Stomach smooth muscle (tissue), 2 donors: ENCODE measurements around the gene SQOR.
A peak's percentile ranks its signal among the peaks of the same experiment; 100 is the strongest.

Experiments
- H3K27ac ChIP-seq: one replicate; pipeline ENCODE4 v1.7.0; 2013; ENCODE audit warnings: mild to moderate bottlenecking, low read length, inconsistent platforms
- H3K27me3 ChIP-seq, 2 donors: one replicate each; pipeline ENCODE4 v1.7.0; 2013; ENCODE audit warnings: low read length in 2 of 2; ENCODE audit not compliant: insufficient read depth in 2 of 2, control insufficient read depth in 1 of 2
- H3K36me3 ChIP-seq, 2 donors: one replicate each; pipeline ENCODE4 v1.7.0; 2013; ENCODE audit warnings: low read length in 2 of 2; ENCODE audit not compliant: control insufficient read depth in 2 of 2, insufficient read depth in 2 of 2
- H3K4me1 ChIP-seq: one replicate; pipeline ENCODE4 v1.7.0; 2013; ENCODE audit warnings: low read length; ENCODE audit not compliant: control insufficient read depth, insufficient read depth
- H3K4me3 ChIP-seq, 2 donors: one replicate each; pipeline ENCODE4 v1.7.0; 2013; ENCODE audit warnings: low read length in 2 of 2
- H3K9ac ChIP-seq, 2 donors: one replicate each; pipeline ENCODE4 v1.7.0; 2013; ENCODE audit warnings: low read length in 2 of 2, mild to moderate bottlenecking in 1 of 2
- H3K9me3 ChIP-seq, 2 donors: one replicate each; pipeline ENCODE4 v1.7.0; 2013; ENCODE audit warnings: low read length in 2 of 2; ENCODE audit not compliant: control insufficient read depth in 2 of 2
- donor health status: healthy.
- donor health status: Pancreatic carcinoma.

The SQOR gene

GRCh38 chr15:45732662-45733061, 97.8 kb downstream of the SQOR start:
- Histone ChIP-seq H3K9ac (no peak overlapping the region), H3K9me3 (no peaks in the 10 kb centered on the region), H3K4me3 (peak overlapping the region in 1 of 2 donors; percentile 15), H3K4me1 (peaks cover 21% of the 10 kb centered on the region), H3K36me3 (no peaks in the 10 kb centered on the region), H3K27me3 (peaks cover 0 to 2% of the 10 kb centered on the region in 2 donors), H3K27ac (no peak overlapping the region)

DNA sequence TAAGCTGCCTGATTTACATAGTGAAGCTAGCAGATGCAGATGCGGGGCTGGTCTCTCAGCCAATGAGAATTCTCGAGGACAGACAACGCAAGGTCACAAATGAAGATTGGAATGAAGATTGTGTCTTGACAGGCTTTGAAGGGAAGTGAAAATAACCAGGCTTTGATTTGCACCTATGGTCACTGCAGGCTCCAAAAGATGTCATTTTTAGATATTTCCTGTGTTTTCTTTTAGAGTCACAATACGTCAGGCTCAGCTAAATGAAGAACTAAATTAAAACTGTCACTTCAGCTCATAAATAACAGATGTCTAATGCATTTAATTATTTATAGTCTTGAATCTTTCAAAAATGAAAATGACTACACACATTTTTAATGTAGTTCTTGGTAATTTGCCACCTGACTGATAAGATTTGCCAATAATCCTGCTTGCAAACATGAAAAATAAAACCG, 99.5 kb downstream of the SQOR start:
- Histone ChIP-seq H3K36me3 (no peaks in the 10 kb centered on the region), H3K4me1 (peaks cover 21% of the 10 kb centered on the region), H3K27ac (no peak overlapping the region), H3K9me3 (no peaks in the 10 kb centered on the region), H3K9ac (no peak overlapping the region), H3K27me3 (peaks cover 0 to 2% of the 10 kb centered on the region in 2 donors), H3K4me3 (no peak overlapping the region)
